Measurements from ENCODE around the gene NRIP3.

DNA sequence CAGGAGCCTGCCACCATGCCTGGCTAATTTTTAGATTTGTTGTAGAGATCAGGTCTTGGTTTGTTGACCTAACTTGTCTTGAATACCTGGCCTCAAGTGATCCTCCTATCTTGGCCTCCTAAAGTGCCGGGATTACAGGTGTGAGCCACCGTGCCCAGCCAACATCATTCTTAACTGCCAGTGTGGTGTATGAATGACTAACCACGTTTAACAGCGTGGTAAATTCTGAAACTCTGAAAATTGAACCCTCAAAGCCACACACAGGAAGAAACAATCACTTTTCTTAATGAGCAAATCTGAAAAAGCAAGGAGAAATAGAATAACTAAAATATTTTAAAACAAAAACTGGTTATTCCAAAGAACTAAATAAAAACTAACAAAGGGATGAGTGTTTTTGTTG lies 46.9 kb downstream of the NRIP3 start:
- no peak for TF ChIP-seq POLR2A (IDR thresholded peaks at IDR 0.05)
- TF ChIP-seq, protein P1, sequence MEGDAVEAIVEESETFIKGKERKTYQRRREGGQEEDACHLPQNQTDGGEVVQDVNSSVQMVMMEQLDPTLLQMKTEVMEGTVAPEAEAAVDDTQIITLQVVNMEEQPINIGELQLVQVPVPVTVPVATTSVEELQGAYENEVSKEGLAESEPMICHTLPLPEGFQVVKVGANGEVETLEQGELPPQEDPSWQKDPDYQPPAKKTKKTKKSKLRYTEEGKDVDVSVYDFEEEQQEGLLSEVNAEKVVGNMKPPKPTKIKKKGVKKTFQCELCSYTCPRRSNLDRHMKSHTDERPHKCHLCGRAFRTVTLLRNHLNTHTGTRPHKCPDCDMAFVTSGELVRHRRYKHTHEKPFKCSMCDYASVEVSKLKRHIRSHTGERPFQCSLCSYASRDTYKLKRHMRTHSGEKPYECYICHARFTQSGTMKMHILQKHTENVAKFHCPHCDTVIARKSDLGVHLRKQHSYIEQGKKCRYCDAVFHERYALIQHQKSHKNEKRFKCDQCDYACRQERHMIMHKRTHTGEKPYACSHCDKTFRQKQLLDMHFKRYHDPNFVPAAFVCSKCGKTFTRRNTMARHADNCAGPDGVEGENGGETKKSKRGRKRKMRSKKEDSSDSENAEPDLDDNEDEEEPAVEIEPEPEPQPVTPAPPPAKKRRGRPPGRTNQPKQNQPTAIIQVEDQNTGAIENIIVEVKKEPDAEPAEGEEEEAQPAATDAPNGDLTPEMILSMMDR (IDR thresholded peaks at IDR 0.05): no peak

Measured in heart left ventricle (tissue), 13 donors.